GM18499 (cell line): ENCODE data around the gene LY6G5B.
"Not testable (repeated sequence)": the region's sequence is repeated elsewhere in the genome, so short reads cannot be mapped to it uniquely, and the experiment has no call there.

Source experiments
- ATAC-seq: cut with Tn5 transposase; IDR thresholded peaks from one replicate; pipeline ENCODE4 v1.9.1; 2021; ENCODE audit warnings: moderate number of reproducible peaks; ENCODE audit not compliant: insufficient read depth, unreplicated experiment

The LY6G5B gene

DNA sequence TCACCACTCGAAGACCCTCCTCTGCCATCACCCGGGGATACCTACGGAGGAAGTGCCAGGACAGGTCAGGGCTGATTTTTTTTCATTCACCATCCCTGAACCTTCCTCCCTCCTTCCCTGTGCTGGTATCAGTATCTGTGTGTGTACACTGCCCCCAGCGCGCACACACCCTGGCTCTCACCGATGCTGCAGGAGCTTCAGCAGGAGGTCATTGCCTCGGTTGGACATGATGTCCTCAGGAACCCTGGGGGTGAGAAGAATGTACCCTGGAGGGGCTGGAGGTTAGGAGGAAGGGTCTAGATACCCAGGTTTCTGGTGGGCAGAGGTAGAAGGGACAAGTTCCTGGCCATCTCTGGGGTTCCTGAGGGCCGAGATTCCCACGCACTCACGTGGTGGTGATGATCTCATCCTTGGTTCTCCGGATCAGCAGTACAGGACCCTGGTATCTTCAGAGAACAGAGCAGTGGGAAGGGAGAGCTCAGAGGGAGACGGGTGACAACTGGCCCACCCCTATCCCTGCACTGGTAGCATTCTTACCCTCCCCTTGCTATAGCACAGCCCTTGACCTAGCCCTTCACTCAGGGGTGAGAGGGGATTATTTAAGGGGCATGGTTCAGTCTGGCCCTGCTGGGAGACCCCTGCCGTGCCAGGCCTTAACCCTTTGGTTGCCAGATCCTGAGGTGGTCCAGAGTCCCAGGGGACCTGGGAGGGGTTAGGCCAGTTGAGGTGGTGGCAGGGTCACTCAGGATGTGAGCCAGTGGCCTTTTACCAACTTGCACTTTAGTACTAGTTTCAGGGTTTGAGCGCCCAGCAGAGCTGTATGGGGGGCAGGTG, 18.3 kb downstream of the LY6G5B start:
- ATAC-seq: no peak

DNA sequence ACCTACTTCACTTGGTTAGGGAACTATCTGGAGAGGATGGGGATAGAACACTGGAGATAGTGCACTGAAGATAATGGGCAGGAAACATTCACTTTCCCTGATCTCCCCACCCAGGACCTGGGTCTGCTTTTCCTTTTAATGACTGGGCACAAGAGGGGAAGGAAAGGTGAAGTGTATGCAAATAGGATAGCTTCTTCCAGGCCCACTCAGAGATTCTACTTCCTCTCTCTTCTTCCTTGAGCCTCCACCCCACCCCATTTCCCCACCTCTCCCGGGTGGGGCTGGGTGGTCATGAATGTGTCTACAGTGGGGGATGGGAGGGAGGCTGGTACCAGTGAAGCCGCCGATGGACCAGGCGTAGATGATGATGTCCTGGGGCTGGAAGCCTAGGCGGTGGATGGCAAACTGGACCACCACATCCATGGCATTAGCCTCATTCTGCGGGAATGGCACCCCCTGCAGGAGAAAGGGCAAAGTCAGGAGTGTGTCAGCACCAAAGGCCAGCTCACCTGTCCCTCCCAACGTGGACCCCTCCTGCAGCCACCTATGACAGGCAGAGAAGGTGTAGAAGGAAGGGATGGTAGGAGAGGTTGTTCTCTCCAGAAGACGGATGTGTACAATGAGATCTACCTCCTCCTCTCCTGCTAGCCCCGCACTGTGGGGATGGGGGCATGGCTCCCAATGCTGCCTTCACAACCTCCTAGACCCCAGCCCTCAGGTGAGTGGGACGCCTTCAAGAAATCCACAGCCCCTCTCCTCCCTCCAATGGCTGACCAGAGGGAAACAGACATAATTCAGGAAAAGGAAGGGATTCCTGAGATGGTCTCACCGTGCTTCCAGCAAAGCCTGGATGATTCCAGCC, 19.7 kb downstream of the LY6G5B start:
- ATAC-seq: no peak

DNA sequence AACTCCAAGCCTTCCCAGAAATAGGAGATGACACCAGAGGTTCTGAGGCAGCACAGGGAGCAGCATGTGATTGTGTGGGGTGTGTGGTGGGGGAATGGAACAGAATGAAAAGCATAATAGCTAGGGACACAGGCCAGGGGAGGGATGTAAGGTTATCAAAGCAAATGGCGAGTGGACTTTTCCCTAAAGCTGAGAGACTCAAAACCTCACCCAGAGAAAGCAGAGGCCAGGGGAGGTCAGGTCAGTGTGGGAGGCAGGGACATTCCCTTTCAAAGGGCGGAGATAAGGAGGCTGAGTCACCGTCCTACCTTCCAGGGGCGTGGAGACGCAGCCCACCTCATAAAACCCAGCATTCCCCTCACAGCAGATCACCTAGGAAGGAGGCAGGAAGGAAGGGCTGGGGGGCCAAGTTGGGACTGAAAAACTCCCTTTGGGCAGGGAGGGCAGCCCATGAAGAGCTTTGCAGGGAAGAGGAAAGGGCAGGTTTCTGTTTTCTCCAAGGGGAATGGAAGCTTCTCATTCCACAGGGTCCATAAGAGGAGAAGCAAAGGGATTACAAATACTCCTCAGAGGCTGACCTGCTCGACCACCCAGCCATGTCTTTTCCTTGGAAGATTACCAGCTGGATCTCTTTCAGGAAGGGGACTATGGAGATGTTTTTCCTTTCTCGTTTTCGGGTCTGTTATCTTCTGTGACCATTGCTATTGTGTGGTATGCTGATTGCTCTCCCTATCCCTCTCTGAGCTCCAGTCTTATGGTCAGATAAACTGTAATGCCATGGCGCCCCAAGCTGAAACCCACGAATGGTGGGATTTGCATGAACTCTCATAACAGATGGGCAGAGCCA, 20.7 kb downstream of the LY6G5B start:
- no peak for ATAC-seq

DNA sequence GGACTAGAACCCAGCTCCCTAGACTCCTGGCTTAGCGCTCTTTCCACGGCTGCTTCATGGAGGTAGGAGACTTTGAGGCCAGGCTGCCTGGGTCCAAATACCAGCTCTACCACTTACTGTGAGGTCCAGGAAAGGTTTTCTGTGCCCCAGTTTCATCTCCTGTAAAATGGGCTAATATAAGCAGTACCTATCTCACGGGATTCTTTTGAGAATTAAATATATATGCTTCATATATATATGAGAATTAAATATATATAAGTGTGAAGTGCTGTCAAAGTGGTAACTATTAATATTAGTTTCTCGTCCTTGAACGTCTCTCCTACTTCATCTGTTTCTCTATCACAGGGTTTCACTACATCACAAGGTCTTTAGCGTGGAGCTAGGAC, 21.3 kb downstream of the LY6G5B start:
- no peak for ATAC-seq

DNA sequence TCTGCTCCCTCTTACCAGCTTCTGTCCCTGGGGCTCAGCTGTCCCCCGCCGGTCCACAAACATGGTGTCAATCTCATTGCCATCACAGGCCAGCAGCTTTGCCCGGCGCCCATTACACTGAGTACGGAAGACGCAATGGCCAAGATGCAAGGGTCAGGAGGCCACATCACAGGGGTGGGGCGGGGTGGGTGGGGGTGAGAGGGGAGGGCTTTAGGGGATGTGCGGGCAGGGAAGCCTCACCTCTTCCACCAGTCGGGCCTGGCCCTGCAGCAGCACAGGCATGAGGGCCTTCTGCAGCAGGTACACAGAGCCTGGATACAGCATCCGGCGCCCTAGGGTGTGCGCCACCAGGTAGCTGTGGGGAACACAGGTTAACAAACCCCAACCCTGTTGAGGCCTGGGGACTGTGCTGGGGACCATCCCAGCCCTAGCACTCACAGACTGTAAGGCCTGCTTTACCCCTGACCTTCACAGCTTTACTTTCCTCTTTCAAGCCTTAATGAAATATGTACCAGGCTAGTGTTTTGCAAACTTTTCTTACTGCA, 21.9 kb downstream of the LY6G5B start:
- no peak for ATAC-seq

DNA sequence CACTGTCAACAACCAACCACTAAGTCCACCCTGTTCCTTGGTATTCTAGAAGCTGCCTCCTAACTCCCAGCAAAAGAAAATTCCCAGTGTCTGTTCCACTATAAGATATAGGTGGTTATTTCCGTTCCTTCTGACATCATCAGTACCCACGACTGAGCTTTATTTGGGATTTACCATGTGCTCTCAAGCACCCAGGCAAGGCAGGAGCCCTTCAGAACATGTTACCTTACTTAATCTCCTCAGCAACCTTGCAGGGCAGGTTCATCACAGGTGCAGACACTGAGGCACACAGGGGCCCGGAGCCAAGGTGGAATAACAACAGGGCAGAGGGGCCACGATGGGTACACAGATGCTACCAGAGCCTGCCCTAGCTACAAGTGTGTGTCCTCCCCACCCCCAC, 22.6 kb downstream of the LY6G5B start:
- ATAC-seq: no peak

DNA sequence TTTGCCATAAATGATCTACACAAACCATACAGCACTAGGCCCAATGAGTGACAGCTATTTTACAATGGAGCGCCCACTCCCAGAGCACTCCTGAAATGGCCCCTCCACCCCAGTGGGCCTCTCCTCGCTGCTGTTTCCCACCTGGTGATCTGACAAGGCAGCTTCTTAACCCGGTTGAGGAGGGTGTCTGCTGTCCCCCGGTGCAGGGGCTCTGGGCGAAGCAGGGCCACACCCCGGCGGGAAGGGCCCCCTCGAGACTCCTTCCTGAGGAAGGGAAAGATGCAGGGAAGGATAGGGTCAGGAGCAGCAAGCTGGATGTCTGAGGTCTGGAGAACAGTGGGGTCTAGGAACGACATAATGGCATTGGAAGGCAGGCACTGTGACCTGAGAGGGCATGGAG, 23.1 kb downstream of the LY6G5B start:
- ATAC-seq: no peak

DNA sequence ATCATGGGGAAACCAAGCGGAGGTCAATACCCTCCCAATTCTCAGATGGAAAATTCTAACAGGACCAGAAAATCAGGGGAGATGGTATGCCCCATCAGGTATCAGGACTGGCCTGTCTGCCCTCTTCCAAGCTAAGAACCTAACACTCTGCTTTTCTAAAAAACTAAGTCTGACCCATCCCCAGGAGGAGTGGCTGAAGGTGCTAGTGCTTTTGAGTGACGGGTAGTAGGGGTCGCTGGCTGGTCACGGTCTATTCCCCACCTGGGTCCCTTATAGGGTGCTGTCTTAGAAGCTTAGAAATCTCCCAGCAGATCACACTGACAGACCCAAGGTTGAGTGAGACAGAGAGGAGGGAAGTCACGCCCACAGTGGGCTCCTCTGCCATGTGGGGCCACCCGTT, 23.8 kb downstream of the LY6G5B start:
- ATAC-seq: no peak

DNA sequence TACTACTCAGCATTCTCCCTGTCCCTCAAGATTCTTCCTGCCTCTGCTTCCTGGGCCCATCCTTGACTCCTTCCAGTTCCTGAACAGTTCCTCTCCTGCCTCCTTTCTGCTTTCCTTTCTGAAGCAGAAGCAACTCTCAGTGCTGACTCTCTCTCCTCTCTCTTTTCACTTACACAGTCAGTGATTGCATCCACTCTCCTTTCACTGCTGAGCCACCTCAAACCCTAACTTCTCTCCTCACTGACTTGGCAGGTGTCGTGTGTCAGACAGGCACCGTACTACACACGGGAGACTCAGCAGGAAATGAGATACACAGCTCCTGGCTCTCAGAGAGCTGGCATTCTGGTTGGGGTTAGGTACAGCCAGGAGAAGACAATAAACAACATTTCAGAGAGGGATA, 27.8 kb downstream of the LY6G5B start:
- ATAC-seq: no peak

DNA sequence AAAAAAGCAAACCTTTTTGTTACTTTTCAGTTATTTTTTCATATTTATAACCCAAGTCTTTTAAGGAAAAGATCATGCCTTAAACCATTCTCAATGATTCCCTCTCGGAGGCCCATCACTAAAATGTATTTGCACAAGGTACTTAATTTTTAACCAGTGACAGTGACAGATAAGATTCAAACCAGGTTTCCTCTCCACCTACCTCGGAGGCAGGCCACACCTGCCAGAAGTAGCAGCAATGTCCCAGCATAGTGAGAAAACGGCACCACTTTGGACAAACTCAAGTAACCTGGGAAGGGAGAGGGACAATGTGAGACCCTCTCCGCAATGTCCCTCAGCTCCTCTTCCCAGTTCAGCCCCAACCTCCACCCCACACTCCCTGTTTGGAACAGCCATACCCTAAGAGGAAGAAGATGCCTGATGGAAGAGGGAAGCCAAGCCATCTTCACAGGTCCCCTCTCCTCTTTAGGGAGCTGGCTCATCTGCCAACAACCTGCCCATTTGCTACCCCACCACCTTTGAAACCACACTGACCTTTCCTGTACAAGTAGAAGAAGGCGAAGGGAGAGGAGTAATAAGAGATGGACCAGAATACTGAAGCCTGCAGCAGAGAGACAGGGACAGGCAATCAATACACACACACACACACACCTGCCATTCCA, 31.1 kb downstream of the LY6G5B start:
- ATAC-seq: no peak

DNA sequence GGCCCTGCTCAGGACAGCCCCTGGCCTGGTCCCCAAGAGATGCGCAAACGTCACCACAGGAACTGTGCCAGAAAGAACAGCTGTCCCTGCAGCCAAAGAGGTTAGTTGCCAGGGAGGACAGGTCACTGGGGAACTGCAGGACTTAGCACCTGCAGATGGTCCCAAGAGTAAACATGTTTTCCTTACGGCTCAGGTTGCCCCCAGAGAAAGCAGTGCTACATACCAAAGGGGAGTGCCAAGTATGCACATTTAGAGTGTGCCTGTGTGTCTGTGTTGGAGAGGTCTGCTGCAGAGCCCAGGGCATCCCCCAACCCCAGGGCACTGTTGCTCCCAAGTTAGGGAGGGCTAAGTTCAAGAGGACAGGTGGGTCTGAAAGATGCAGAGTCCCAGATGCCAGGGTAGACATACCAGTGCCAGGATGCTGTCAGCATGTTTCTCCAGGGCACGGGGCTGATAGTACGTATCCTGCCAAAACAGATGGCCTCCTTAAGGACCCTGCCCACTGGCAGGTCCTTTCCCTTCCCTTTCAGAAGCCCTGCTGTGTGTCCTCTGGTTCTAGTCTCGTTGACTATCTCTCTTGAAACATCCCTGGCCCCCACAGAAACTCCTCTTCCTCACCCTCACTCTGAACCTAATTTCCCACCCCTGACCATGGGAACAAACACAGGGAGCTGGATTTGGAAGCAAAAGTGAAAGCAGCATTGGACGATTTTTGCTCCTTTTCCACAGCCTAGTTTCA, 32.1 kb downstream of the LY6G5B start:
- ATAC-seq: no peak

DNA sequence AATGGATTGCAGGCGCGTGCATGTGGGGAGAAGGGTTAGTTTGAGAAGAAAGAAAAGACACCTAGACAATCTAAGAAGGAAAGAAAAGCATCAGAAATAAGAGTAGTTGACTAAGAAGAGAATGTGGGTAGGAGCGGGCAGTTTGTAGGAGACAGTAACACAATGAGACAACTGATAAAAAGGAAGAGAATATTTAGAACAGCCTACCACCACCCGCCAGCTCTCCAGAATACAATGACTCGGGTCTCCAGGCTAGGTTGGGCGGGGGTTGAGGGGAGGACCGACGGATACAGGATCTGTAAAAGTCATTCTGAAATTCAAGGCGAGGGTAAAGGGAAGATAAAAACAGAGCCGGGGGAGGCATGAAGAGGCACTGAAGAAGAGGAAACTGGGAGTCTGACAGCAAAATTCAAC, 32.6 kb downstream of the LY6G5B start:
- no peak for ATAC-seq

DNA sequence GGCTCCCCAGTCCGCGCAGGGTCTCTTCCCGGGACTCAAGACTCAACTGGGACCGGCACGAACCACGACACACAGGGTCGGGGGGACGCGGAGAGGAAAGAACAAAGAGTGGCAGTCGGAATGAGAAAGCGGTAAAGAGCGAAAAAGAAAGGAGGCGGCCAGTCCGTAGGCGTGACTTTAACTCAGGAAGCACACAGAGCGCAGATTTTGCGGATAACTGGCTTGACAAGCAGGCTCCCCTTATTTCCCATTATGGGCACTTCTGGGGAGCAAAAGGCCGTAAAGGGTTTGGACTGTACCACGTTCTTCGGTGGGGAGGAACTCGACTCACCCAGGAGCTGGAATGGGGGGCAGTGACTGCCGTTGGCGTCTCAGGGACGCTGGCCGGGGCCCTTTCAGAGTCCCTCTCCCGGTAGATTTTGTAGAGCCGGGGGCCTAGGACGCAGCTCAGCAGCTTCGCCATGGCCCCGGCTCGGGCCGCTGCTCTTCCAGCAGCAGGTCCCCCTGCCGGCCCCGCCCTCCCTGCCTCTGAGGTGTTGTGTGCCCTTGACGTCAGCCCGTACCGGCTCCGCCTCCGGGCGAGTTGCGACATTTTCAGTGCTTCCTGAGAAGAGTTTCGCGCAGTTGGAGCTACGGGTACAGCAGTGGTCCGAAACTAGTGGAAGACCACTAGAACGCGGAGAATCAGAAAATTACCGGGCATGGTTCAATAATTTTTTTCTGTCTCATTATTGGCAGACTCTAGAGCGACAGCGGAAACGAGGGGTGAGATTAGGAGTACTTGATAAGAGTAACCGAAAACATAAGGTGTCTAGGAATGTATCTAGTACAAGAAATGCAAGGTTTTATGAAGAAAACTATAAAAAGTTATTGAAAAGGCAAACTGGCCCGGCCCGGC, 33.3 kb downstream of the LY6G5B start, which contains the start of gene ABHD16A:
TSS of gene ABHD16A (minus strand) at position 506 of the 898 bp plus-strand sequence. CDS start at position 463, 43 bp downstream.
- no peak for ATAC-seq

DNA sequence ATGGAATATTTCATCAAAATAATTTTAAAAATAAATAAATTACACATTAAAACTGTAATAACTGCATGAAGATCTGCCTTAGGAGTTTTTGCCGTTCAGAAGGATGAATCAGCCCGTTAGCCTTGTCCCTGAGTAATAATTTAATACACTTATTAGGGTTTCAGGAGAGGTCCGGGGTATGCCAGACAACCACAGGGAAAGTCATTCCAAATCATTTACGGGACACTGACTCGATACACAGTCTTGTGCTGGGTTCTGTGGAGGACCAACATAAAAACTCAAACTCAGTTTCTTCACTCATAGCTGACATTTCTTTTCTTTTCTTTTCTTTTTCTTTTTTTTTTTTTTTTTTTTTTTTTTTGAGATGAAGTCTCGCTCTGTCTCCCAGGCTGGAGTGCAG, 36.2 kb downstream of the LY6G5B start:
- no peak for ATAC-seq

DNA sequence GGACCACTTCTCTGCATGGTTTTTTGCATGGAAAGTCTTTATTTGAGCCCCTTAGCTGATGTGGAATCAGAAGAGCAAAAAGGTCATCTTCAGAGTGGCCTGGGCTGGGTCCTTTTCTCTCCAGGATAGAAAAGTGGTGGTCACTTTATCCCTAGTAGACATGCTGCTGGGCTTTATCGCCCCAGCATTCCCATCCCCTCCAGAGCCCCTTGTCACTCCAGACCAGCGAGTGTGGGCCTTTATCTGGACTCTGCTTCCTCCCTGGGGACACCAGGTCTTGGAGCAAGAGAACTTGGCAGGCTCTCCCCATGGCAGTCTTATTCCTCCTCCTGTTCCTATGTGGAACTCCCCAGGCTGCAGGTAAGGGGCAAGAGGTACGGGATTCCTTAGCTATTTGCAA, 36.8 kb downstream of the LY6G5B start, which contains the start of gene LY6G6F:
TSS of gene LY6G6F (plus strand) at position 268 of the 400 bp plus-strand sequence. CDS start at position 309, 41 bp downstream.
- no peak for ATAC-seq

DNA sequence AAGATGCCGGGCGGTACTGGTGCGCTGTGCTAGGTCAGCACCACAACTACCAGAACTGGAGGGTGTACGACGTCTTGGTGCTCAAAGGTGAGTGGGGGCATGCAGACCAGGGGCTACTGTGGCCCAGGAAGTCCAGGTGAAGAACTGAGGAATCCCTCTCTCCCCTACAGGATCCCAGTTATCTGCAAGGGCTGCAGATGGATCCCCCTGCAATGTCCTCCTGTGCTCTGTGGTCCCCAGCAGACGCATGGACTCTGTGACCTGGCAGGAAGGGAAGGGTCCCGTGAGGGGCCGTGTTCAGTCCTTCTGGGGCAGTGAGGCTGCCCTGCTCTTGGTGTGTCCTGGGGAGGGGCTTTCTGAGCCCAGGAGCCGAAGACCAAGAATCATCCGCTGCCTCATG, 37.9 kb downstream of the LY6G5B start:
- ATAC-seq: no peak

DNA sequence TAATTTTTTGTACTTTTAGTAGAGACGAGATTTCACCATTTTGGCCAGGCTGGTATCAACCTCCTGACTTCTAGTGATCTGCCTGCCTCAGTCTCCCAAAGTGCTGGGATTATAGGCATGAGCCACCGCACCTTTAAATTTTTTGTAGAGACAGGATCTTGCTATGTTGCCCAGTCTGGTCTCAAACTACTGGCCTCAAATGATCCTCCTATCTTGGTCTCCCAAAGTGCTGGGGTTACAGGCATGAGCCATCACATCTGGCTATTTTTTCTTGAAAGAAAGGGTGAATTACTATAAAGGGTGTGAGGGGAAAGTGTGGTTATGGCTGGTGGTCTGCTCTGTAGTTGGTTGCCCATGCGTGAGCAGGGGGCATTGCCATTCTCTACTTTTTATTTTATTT, 38.4 kb downstream of the LY6G5B start:
- ATAC-seq: no peak

DNA sequence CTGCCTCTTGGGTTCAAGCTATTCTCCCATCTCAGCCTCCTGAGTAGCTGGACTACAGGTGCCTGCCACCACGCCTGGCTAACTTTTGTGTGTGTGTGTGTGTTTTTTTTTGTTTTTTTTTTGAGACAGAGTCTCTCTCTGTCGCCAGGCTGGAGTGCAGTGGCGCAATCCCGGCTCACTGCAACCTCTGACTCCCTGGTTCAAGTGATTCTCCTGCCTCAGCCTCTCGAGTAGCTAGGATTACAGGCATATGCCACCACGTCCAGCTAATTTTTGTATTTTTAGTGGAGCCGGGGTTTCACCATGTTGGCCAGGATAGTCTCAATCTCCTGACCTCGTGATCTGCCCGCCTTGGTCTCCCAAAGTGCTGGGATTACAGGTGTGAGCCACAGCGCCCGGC, 39.4 kb downstream of the LY6G5B start:
- not testable (repeated sequence) for ATAC-seq
